Activated naive CD8-positive, alpha-beta T cell treated with anti-CD3 and anti-CD28 coated beads, Interleukin-2, amount 10 ng/mL, durations not matched to agents 7 days and 5 days (primary cell): ENCODE data around the gene SEPHS2. TPM values are rescaled to one million over a fixed set of nuclear protein-coding genes. Genes with fewer than 3 reads are reported as not detected.
"Not testable (repeated sequence)": the region's sequence is repeated elsewhere in the genome, so short reads cannot be mapped to it uniquely, and the experiment has no call there.

Experiments
- ATAC-seq: fragments of 150-1000 bp; cut with Tn5 transposase; one replicate; pipeline ENCODE4 v1.10.0; 2021; ENCODE audit warnings: low read depth, moderate library complexity
- POLR2A ChIA-PET: fragments of 350-600 bp; sonication (Branson Sonifier 250); formaldehyde crosslinking; loops from one replicate; lab custom pipeline; 2021; ENCODE audit warnings: antibody characterized with exemption; lab: Charles Lee
- DNase-seq: peaks from one replicate; pipeline ENCODE4 v3.0.0; 2021
- H3K27ac Mint-ChIP-seq: one replicate; pipeline ENCODE4 v1.8.0; 2022; ENCODE audit warnings: mild to moderate bottlenecking, mixed read lengths
- H3K27me3 Mint-ChIP-seq: one replicate; pipeline ENCODE4 v1.8.0; 2022; ENCODE audit warnings: mild to moderate bottlenecking, moderate library complexity, mixed read lengths
- H3K36me3 Mint-ChIP-seq: one replicate; pipeline ENCODE4 v1.8.0; 2021; ENCODE audit warnings: mild to moderate bottlenecking, mixed read lengths
- H3K4me1 Mint-ChIP-seq: one replicate; pipeline ENCODE4 v1.8.0; 2021; ENCODE audit warnings: mixed read lengths
- H3K4me3 Mint-ChIP-seq: one replicate; pipeline ENCODE4 v1.8.0; 2022; ENCODE audit warnings: mild to moderate bottlenecking, moderate library complexity, mixed read lengths
- H3K9me3 Mint-ChIP-seq: one replicate; pipeline ENCODE4 v1.8.0; 2021; ENCODE audit warnings: mixed read lengths
- total RNA-seq, 2 experiments: library from RNA; stranded (reverse); gene quantifications; one replicate each; pipeline ENCODE4 v1.2.3, GENCODE V29; 2021

Gene SEPHS2
- total RNA-seq, 2 experiments from 2014 or later, result 59.4 to 59.8 TPM

DNA sequence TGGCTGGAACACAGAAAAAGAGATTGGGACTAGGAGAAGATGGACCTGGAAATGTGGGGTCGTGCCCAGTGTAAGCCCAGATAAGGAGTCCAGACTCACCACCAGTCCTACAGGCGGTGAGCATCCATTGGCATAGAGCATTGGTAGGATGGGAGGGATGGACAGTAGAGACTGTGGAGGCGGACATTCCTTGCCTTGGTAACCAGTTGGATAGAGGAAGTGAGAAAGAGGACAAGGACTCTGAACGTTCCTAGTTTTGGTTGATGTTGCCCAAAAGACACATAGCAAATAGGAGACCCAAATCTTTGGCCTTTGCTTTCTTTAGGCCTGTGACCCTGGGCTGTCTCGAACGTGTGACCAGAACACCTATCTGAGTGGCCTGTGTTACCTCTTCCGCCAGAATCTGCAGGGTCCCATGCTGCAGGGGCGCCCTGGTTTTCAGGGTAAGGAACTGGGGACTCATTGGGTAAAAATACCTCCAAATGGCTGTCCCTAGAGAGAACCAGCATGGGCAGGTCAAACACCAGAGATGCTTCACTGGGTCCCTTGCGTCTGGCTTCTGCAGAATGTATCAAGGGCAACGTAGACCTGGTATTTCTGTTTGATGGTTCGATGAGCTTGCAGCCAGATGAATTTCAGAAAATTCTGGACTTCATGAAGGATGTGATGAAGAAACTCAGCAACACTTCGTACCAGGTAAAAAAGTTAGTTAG lies 33.2 kb upstream of the SEPHS2 start:
- Mint-ChIP-seq H3K27ac (peak overlapping the region; percentile 75), H3K4me3 (peak overlapping the region; percentile 3), H3K27me3 (no peaks in the 10 kb centered on the region), H3K36me3 (peaks cover 65% of the 10 kb centered on the region), H3K9me3 (no peaks in the 10 kb centered on the region), H3K4me1 (peaks cover 46% of the 10 kb centered on the region)
- POLR2A ChIA-PET, result interaction anchor here (0.6 to 5.5 kb wide), 6 partner anchors 9 to 399 kb away, joined by 3 to 41 read pairs (median 5); partner anchors contain the start of gene DCTPP1
- no peak for DNase-seq
- no peak for ATAC-seq

DNA sequence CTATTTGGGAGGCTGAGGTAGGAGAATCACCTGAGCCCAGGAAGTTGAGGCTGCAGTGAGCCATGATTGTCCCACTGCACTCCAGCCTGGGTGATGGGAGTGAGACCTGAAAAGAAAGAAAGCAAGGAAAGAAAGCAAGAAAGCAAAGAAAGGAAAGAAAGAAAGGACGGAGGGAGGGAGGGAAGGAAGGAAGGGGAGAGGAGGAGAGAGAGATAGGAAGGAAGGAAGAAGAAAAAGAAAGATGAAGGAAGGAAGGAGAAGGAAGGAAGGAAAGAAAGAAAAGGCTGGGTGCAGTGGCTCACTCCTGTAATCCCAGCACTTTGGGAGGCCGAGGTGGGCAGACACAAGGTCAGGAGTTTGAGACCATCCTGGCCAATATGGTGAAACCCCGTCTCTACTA lies 32.1 kb upstream of the SEPHS2 start:
- H3K9me3 Mint-ChIP-seq, ATAC-seq, DNase-seq, H3K27me3 Mint-ChIP-seq: not testable (repeated sequence)
- POLR2A ChIA-PET, result interaction anchor here (1.3 to 5.5 kb wide), 4 partner anchors 9 to 58 kb away, joined by 3 to 41 read pairs (median 14); no protein-coding TSS in a partner anchor
- Mint-ChIP-seq H3K4me1 (peaks cover 43% of the 10 kb centered on the region), H3K4me3 (peak overlapping the region; percentile 23), H3K27ac (peak overlapping the region; percentile 80), H3K36me3 (peaks cover 68% of the 10 kb centered on the region)

DNA sequence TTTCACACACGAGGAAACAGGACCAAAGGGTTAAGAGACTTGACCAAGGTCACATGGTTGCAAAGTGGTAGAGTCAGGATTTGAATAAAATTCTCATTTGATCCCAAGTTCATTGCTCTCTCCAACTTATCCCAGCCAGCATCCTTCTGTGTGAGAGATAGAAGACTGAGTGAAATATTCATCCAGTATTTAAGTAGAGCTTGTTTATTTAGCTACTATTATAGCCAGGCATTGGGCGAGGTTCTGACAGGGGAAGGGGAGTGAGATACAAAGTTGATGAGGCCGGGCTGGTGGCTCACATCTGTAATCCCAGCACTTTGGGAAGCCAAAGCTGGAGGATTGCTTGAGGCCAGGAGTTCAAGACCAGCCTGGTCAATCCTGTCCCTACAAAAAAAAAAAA lies 31.3 kb upstream of the SEPHS2 start:
- Mint-ChIP-seq H3K4me1 (peaks cover 41% of the 10 kb centered on the region), H3K4me3 (peak overlapping the region; percentile 23)

GRCh38 chr16:30474684-30475083 lies 29.0 kb upstream of the SEPHS2 start:
- Mint-ChIP-seq H3K4me3 (peak overlapping the region; percentile 100), H3K27me3 (no peaks in the 10 kb centered on the region), H3K4me1 (peaks cover 48% of the 10 kb centered on the region), H3K27ac (peak overlapping the region; percentile 71), H3K36me3 (peaks cover 49% of the 10 kb centered on the region), H3K9me3 (no peaks in the 10 kb centered on the region)
- no peak for ATAC-seq
- no peak for DNase-seq
- POLR2A ChIA-PET, result interaction anchor here (0.6 to 8.1 kb wide), 10 partner anchors 8 to 168 kb away, joined by 3 to 259 read pairs (median 20); partner anchors contain the start of gene SEPHS2

More for the DNA sequence above, 31.3 kb upstream of the SEPHS2 start:
- ATAC-seq (no peak), DNase-seq (no peak)
- no peaks in the 10 kb centered on the region for H3K27me3 Mint-ChIP-seq
- H3K27ac Mint-ChIP-seq, result peak overlapping the region; percentile 80
- POLR2A ChIA-PET, result interaction anchor here (1.3 to 5.5 kb wide), 6 partner anchors 8 to 59 kb away, joined by 3 to 41 read pairs (median 8); partner anchors contain the start of gene DCTPP1
- H3K9me3 Mint-ChIP-seq, result no peaks in the 10 kb centered on the region
- H3K36me3 Mint-ChIP-seq, result peaks cover 64% of the 10 kb centered on the region

GRCh38 chr16:30474074-30474452 lies 28.4 kb upstream of the SEPHS2 start:
- Mint-ChIP-seq H3K4me3 (peak overlapping the region; percentile 100), H3K27me3 (no peaks in the 10 kb centered on the region), H3K4me1 (peaks cover 52% of the 10 kb centered on the region), H3K9me3 (no peaks in the 10 kb centered on the region), H3K27ac (peak overlapping the region; percentile 92), H3K36me3 (peaks cover 48% of the 10 kb centered on the region)
- no peak for DNase-seq
- no peak for ATAC-seq
- POLR2A ChIA-PET, result interaction anchor here (0.5 to 8.1 kb wide), 19 partner anchors 9 to 169 kb away, joined by 3 to 259 read pairs (median 6); partner anchors contain the start of genes DCTPP1, SEPHS2, SEPTIN1 and TBC1D10B

- H3K36me3 Mint-ChIP-seq, result peaks cover 44% of the 10 kb centered on the region
- POLR2A ChIA-PET, result interaction anchor here (0.5 to 8.1 kb wide), 22 partner anchors 9 to 290 kb away, joined by 3 to 259 read pairs (median 5); partner anchors contain the start of genes CORO1A, DCTPP1, SEPHS2 and SEPTIN1
- H3K4me1 Mint-ChIP-seq, result peaks cover 49% of the 10 kb centered on the region
- H3K27me3 Mint-ChIP-seq, result no peaks in the 10 kb centered on the region
- H3K4me3 Mint-ChIP-seq, result peak overlapping the region; percentile 100
- no peaks in the 10 kb centered on the region for H3K9me3 Mint-ChIP-seq
- DNase-seq (peak; percentile 60), ATAC-seq (peak; percentile 21)
- peak overlapping the region; percentile 92 for H3K27ac Mint-ChIP-seq
These were observed 27.8 kb upstream of the SEPHS2 start for GRCh38 chr16:30473231-30474073.

GRCh38 chr16:30472328-30472942 lies 26.8 kb upstream of the SEPHS2 start, which contains the start of gene ITGAL:
Gene ITGAL (plus strand): TSS chr16:30472742. CDS start chr16:30472838, 96 bp downstream.
- Mint-ChIP-seq H3K27me3 (no peaks in the 10 kb centered on the region), H3K9me3 (no peaks in the 10 kb centered on the region), H3K4me1 (peaks cover 47% of the 10 kb centered on the region), H3K27ac (peak within 1 kb of the TSS; percentile 92), H3K4me3 (peak within 1 kb of the TSS; percentile 100), H3K36me3 (peaks cover 36% of the 10 kb centered on the region)
- ATAC-seq, result peak; percentile 82
- POLR2A ChIA-PET, result interaction anchor here (0.6 to 8.1 kb wide), 23 partner anchors 8 to 289 kb away, joined by 3 to 259 read pairs (median 5); partner anchors contain the start of genes CORO1A, DCTPP1, FBRS and SEPHS2
- DNase-seq, result peak; percentile 72

GRCh38 chr16:30470632-30470995 lies 24.9 kb upstream of the SEPHS2 start:
- POLR2A ChIA-PET, result interaction anchor here (1.1 to 8.1 kb wide), 5 partner anchors 12 to 285 kb away, joined by 3 to 259 read pairs (median 4); partner anchors contain the start of gene SEPHS2
- H3K27me3 Mint-ChIP-seq, result no peaks in the 10 kb centered on the region

GRCh38 chr16:30470170-30470512 lies 24.5 kb upstream of the SEPHS2 start:
- peak overlapping the region; percentile 45 for H3K4me3 Mint-ChIP-seq
- ATAC-seq (no peak), DNase-seq (no peak)
- no peaks in the 10 kb centered on the region for H3K9me3 Mint-ChIP-seq
- H3K27ac Mint-ChIP-seq, result peak overlapping the region; percentile 92
- H3K4me1 Mint-ChIP-seq, result peaks cover 45% of the 10 kb centered on the region
- peaks cover 20% of the 10 kb centered on the region for H3K36me3 Mint-ChIP-seq
- no peaks in the 10 kb centered on the region for H3K27me3 Mint-ChIP-seq
- POLR2A ChIA-PET, result interaction anchor here (1.1 to 8.1 kb wide), 3 partner anchors 12 to 284 kb away, joined by 3 to 259 read pairs (median 4); partner anchors contain the start of gene SEPHS2

More at GRCh38 chr16:30470632-30470995, 24.9 kb upstream of the SEPHS2 start:
- H3K9me3 Mint-ChIP-seq, result no peaks in the 10 kb centered on the region
- H3K36me3 Mint-ChIP-seq, result peaks cover 24% of the 10 kb centered on the region
- H3K4me1 Mint-ChIP-seq, result peaks cover 48% of the 10 kb centered on the region
- DNase-seq, result no peak
- H3K4me3 Mint-ChIP-seq, result no peak overlapping the region
- H3K27ac Mint-ChIP-seq, result peak overlapping the region; percentile 92
- ATAC-seq, result no peak

GRCh38 chr16:30464078-30464477 lies 18.4 kb upstream of the SEPHS2 start:
- ATAC-seq, result no peak
- H3K36me3 Mint-ChIP-seq, result peaks cover 2% of the 10 kb centered on the region
- no peak overlapping the region for H3K4me3 Mint-ChIP-seq
- H3K27me3 Mint-ChIP-seq, result no peaks in the 10 kb centered on the region
- peak overlapping the region; percentile 38 for H3K27ac Mint-ChIP-seq
- H3K9me3 Mint-ChIP-seq, result no peaks in the 10 kb centered on the region
- H3K4me1 Mint-ChIP-seq, result peaks cover 41% of the 10 kb centered on the region
- POLR2A ChIA-PET, result interaction anchor here (0.5 kb wide), 1 partner anchor 14 kb away, joined by 3 read pairs; no protein-coding TSS in a partner anchor
- no peak for DNase-seq

- H3K36me3 Mint-ChIP-seq, H3K9me3 Mint-ChIP-seq, ATAC-seq, H3K27me3 Mint-ChIP-seq, H3K4me3 Mint-ChIP-seq, DNase-seq: not testable (repeated sequence)
- POLR2A ChIA-PET, result interaction anchor here (0.5 to 9.2 kb wide), 2 partner anchors 9 to 28 kb away, joined by 3 to 259 read pairs; partner anchors contain the start of gene ITGAL
- Mint-ChIP-seq H3K4me1 (peaks cover 59% of the 10 kb centered on the region), H3K27ac (peak overlapping the region; percentile 73)
These were observed 15.8 kb upstream of the SEPHS2 start for GRCh38 chr16:30461426-30461825.

GRCh38 chr16:30459456-30459855 lies 13.8 kb upstream of the SEPHS2 start:
- no peaks in the 10 kb centered on the region for H3K27me3 Mint-ChIP-seq
- peak overlapping the region; percentile 96 for H3K27ac Mint-ChIP-seq
- peak overlapping the region; percentile 76 for H3K4me3 Mint-ChIP-seq
- ATAC-seq (no peak), DNase-seq (no peak)
- peaks cover 4% of the 10 kb centered on the region for H3K36me3 Mint-ChIP-seq
- H3K9me3 Mint-ChIP-seq, result no peaks in the 10 kb centered on the region
- peaks cover 55% of the 10 kb centered on the region for H3K4me1 Mint-ChIP-seq
- POLR2A ChIA-PET, result interaction anchor here (0.6 to 9.2 kb wide), 16 partner anchors 9 to 274 kb away, joined by 3 to 259 read pairs (median 4); partner anchors contain the start of genes DCTPP1, ITGAL, SEPHS2 and SEPTIN1
